Neural progenitor cell (in vitro differentiated cells): Measurements from ENCODE around the gene PKDCC.

Experiments used
- CTCF ChIP-seq: fragments of 200-600 bp; sonication (generic); IDR thresholded peaks from 2 replicates; pipeline ENCODE4 v1.5.1; 2017; ENCODE audit warnings: antibody characterized with exemption, mild to moderate bottlenecking
- EZH2 ChIP-seq: fragments of 200-600 bp; sonication (generic); IDR thresholded peaks from 2 replicates; pipeline ENCODE4 v1.6.1; 2017; ENCODE audit warnings: antibody characterized with exemption, mild to moderate bottlenecking, moderate library complexity
- EZH2phosphoT487 ChIP-seq: fragments of 200-600 bp; sonication (generic); IDR thresholded peaks from 2 replicates; pipeline ENCODE4 v1.6.1; 2017; ENCODE audit warnings: antibody characterized with exemption

- TF ChIP-seq CTCF (no peak), EZH2 (no peak), EZH2phosphoT487 (no peak)
Observed at GRCh38 chr2:42073739-42074503, 26.1 kb downstream of the PKDCC start.
